Measurements from ENCODE around the gene RS1. TPM values are rescaled to one million over a fixed set of nuclear protein-coding genes. Genes with fewer than 3 reads are reported as not detected.

RS1 gene
- total and polyA plus RNA-seq, 10 of the 15 experiments (the other 5 are each of a cell fraction or from before 2014, with no cell fraction given), result 0.04 to 0.26 TPM; not detected in 8

GRCh38 chrX:18638398-18638797 lies 33.5 kb downstream of the RS1 start (continued):
- no peak for TF ChIP-seq YBX1 (IDR thresholded peaks at IDR 0.05)

- no peak overlapping the region for H2AFZ ChIP-seq (ENCODE audit: control insufficient read depth, low read depth, low read length)
- no peak overlapping the region for H3K4me2 ChIP-seq (ENCODE audit: control insufficient read depth, insufficient read depth)
- BruUV-seq (replicated peaks), result no TSS peak
- no peaks in the 10 kb centered on the region for H3K4me1 ChIP-seq (ENCODE audit: control insufficient read depth, insufficient read depth, low read length)
- no peaks in the 10 kb centered on the region for H3K79me2 ChIP-seq (ENCODE audit: control insufficient read depth, insufficient read depth, low read length)
- ChIA-PET RAD21 (ENCODE audit: unreplicated experiment) (no interaction called here), SMC1A (ENCODE audit: uncharacterized antibody, unreplicated experiment) (interaction anchor here (0.6 kb wide), 1 partner anchor 103 kb away, joined by 4 read pairs; no protein-coding TSS in a partner anchor), POLR2A (no interaction called here), CTCF (no interaction called here)
- no peak overlapping the region for H3K9ac ChIP-seq (ENCODE audit: control insufficient read depth, insufficient read depth, low read length)
- no peaks in the 10 kb centered on the region for H4K20me1 ChIP-seq (ENCODE audit: control insufficient read depth, insufficient read depth)
- no peak overlapping the region for H3K27ac ChIP-seq (ENCODE audit: control insufficient read depth, insufficient read depth)
- no peak for DNase-seq (ENCODE audit: low read depth, low spot score)
- no peak for ATAC-seq
- intact Hi-C loops (cut with micrococcal nuclease; ENCODE audit: unreplicated experiment) (no loop called here), in situ Hi-C loops (cut with MboI) (no loop called here)
- WGBS (ENCODE audit: insufficient coverage, insufficient replicate concordance, low lambda C conversion rate, missing lambda C conversion rate), result 66% methylated on average over 8 of the region's 8 CpGs
- H3K9me3 ChIP-seq (replicated peaks; ENCODE audit: control insufficient read depth, insufficient read depth, low read length), result no peaks in the 10 kb centered on the region
- no peaks in the 10 kb centered on the region for H3K36me3 ChIP-seq (ENCODE audit: control insufficient read depth in 2 of 2, insufficient read depth in 2 of 2, low read length in 1 of 2)
- no peak overlapping the region for H3K4me3 ChIP-seq
- H3K27me3 ChIP-seq (replicated peaks in 1 of 2; ENCODE audit: control insufficient read depth in 2 of 2, insufficient read depth in 2 of 2, low read length in 1 of 2), result no peaks in the 10 kb centered on the region
- FAIRE-seq, result no peak
- no peak for TF ChIP-seq JUND (IDR thresholded peaks at IDR 0.05; ENCODE audit: low read depth, low read length)
- no peak for TF ChIP-seq CHD4 (IDR thresholded peaks at IDR 0.05)
- TF ChIP-seq, protein P1, sequence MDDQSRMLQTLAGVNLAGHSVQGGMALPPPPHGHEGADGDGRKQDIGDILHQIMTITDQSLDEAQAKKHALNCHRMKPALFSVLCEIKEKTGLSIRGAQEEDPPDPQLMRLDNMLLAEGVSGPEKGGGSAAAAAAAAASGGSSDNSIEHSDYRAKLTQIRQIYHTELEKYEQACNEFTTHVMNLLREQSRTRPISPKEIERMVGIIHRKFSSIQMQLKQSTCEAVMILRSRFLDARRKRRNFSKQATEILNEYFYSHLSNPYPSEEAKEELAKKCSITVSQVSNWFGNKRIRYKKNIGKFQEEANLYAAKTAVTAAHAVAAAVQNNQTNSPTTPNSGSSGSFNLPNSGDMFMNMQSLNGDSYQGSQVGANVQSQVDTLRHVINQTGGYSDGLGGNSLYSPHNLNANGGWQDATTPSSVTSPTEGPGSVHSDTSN (IDR thresholded peaks at IDR 0.05; ENCODE audit: insufficient replicate concordance, low read depth, low read length), result no peak
- no peak for TF ChIP-seq DPF2 (IDR thresholded peaks at IDR 0.05)
- no peak for TF ChIP-seq CHD1 (IDR thresholded peaks at IDR 0.05; ENCODE audit: low read depth, low read length)
- TF ChIP-seq TARDBP (IDR thresholded peaks at IDR 0.05; ENCODE audit: borderline replicate concordance), result no peak
- TF ChIP-seq RFX5 (IDR thresholded peaks at IDR 0.05; ENCODE audit: low read depth, low read length), result no peak
- no peak for TF ChIP-seq GATAD2B (conservative IDR thresholded peaks at IDR 0.05; ENCODE audit: low read depth)
- no peak for TF ChIP-seq ATF2 (IDR thresholded peaks at IDR 0.05; ENCODE audit: low read length)
- no peak for TF ChIP-seq MEF2A (IDR thresholded peaks at IDR 0.05; ENCODE audit: insufficient read depth, low read depth, low read length)
- TF ChIP-seq, protein P2, sequence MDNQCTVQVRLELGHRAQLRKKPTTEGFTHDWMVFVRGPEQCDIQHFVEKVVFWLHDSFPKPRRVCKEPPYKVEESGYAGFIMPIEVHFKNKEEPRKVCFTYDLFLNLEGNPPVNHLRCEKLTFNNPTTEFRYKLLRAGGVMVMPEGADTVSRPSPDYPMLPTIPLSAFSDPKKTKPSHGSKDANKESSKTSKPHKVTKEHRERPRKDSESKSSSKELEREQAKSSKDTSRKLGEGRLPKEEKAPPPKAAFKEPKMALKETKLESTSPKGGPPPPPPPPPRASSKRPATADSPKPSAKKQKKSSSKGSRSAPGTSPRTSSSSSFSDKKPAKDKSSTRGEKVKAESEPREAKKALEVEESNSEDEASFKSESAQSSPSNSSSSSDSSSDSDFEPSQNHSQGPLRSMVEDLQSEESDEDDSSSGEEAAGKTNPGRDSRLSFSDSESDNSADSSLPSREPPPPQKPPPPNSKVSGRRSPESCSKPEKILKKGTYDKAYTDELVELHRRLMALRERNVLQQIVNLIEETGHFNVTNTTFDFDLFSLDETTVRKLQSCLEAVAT (IDR thresholded peaks at IDR 0.05), result no peak
- no peak for TF ChIP-seq E4F1 (IDR thresholded peaks at IDR 0.05; ENCODE audit: borderline replicate concordance, partially characterized antibody)
- TF ChIP-seq, protein P3, sequence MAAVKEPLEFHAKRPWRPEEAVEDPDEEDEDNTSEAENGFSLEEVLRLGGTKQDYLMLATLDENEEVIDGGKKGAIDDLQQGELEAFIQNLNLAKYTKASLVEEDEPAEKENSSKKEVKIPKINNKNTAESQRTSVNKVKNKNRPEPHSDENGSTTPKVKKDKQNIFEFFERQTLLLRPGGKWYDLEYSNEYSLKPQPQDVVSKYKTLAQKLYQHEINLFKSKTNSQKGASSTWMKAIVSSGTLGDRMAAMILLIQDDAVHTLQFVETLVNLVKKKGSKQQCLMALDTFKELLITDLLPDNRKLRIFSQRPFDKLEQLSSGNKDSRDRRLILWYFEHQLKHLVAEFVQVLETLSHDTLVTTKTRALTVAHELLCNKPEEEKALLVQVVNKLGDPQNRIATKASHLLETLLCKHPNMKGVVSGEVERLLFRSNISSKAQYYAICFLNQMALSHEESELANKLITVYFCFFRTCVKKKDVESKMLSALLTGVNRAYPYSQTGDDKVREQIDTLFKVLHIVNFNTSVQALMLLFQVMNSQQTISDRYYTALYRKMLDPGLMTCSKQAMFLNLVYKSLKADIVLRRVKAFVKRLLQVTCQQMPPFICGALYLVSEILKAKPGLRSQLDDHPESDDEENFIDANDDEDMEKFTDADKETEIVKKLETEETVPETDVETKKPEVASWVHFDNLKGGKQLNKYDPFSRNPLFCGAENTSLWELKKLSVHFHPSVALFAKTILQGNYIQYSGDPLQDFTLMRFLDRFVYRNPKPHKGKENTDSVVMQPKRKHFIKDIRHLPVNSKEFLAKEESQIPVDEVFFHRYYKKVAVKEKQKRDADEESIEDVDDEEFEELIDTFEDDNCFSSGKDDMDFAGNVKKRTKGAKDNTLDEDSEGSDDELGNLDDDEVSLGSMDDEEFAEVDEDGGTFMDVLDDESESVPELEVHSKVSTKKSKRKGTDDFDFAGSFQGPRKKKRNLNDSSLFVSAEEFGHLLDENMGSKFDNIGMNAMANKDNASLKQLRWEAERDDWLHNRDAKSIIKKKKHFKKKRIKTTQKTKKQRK (IDR thresholded peaks at IDR 0.05; ENCODE audit: low read depth, low read length), result no peak
Measured at GRCh38 chrX:18630934-18631333, 41.0 kb downstream of the RS1 start.

All from GM12878 (cell line).